Activated CD4-positive, CD25-positive, alpha-beta regulatory T cell treated with anti-CD3 and anti-CD28 coated beads, Interleukin-2, amount 50 U/mL, for 24 hours (primary cell): ENCODE results near the gene FYN.
A peak's percentile ranks its signal among the peaks of the same experiment; 100 is the strongest.
"Not testable (repeated sequence)": the region's sequence is repeated elsewhere in the genome, so short reads cannot be mapped to it uniquely, and the experiment has no call there.

Source experiments
- ATAC-seq, 2 donors: fragments of 150-1000 bp; cut with Tn5 transposase; one replicate each; pipeline ENCODE4 v1.10.0; 2021; ENCODE audit warnings: mild to moderate bottlenecking in 1 of 2, moderate library complexity in 1 of 2

Gene FYN

GRCh38 chr6:111786151-111786550 is 87.1 kb downstream of the FYN start:
- ATAC-seq: not testable (repeated sequence)

DNA sequence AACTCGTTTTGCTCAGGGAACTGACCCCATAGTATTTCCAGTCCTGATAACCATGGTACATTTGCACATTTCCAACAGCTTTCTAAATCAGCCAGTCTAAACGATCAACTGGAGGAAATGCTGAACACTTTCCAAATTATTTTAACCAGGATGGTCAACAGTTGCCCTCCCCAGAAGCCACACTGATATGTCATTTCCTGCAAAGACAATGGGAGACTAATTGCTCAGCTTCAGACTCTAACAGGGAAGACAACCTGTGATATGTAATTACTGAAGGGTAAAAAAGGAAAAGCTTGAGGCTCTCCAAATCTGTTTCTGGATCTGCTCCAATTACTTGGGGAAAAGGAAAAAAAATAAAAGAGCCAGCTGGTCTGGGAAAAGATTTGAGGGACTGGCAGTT is 88.8 kb downstream of the FYN start:
- no peak for ATAC-seq

- ATAC-seq: no peak
Observed at GRCh38 chr6:111782887-111783466, 90.3 kb downstream of the FYN start.

- no peak for ATAC-seq
Observed at GRCh38 chr6:111782192-111782809, 91.0 kb downstream of the FYN start.

DNA sequence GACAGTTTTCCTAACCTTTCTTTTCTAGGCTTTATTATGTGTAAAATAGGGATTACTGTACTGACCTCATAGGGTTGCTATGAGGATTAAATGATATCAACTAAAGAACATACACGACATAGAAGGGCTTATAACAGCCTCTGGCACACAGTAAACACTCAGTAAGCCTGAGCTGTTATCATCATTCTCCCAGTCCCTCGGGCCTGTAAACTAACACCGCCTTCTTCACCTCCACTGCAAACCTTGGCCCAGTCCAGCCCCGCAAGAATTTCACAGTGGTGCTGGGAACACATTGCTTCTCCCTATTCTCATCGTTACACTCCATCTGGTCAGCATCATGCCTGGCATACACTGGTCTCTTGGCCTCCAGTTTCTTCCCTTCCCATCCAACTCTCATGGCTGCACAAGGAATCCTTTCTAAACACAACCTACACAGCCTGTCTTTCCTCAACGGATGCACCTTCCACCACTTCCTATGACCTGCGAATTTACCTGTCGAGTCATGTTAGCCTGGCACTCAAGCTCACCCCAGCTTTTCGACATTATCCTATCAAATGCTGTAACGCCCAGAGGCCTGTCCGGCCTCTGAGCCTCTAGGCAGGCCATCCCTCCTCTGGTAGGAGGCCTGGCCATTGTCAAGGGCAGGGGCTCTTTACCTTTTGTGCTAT is 92.1 kb downstream of the FYN start:
- ATAC-seq: no peak

DNA sequence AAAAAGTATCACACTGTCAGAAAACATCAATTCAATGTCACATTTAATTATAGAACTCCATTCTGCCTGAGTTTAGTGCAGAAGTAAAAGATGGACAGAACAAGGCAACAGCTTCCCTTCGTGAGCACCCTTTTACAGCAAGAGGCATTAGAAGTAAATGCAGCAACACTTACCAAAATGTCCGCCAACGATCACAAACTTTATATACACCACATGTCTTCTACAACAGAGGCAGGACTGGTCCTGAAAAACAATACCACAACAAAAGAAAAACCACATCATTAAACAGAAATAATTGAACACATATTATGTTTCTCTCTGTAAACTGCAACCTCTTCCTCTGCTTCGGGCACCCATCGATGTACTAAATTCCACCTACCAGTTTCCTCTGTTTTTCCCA is 92.9 kb downstream of the FYN start:
- no peak for ATAC-seq

- no peak for ATAC-seq
Observed at GRCh38 chr6:111779660-111780059, 93.6 kb downstream of the FYN start.

GRCh38 chr6:111779031-111779430 is 94.2 kb downstream of the FYN start:
- ATAC-seq: no peak

DNA sequence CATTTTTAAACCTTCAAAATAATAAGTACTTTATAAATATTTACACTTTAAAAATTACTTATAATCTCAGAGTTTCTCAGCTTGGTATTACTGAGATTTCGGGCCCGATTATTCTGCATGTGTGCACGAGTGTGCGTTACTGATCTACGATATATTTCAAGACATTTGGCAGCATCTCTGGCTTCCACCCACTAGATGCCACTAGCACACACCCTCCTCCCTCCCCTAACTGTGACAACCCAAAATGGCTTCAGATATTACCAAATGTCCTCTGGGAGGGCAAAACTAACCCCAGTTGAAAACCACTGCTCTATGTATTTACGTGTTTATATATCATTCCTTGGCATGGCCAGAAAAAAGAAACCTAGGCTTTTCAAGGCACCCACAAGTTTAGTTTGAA is 95.9 kb downstream of the FYN start:
- ATAC-seq: peak; percentile 28 to 47

GRCh38 chr6:111776236-111777221 is 96.7 kb downstream of the FYN start:
- ATAC-seq: peak; percentile 56 to 78

DNA sequence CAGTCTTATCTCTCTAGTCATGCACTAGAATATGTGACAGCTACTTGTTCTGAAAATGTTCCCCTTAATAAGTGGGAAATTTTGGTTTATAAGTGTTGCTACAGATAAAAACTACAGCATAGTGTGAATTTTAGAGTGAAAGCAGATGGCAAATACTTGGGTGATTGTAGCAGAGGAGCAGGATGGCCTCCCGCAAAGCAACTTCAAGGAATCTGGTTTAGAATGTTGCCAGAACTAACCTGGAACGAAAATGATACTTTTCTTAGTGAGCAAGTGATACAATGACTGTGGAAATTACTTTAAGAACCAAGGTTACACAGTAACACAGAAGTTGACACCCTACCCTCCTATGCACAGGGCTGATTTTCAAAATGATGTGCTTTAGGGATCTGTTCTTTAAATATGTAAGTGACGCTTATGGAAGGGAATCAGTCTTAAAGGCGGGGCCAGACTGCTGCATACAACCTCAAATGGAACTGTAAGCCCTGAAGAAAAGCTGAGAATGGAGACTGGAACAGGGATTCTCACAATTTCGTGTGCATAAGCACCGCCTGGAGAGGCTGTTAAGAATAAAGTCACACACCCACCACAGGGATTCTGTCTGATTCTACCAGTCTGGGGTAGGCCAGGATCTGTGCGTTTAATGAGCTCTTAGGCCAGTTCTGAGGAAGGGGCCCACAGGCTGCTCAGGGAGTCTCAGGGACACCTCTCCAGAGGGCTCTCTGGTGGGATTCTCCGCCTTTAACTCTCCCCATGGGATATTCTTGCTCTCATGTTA is 97.9 kb downstream of the FYN start:
- ATAC-seq: no peak

GRCh38 chr6:111774346-111774703 is 98.9 kb downstream of the FYN start:
- no peak for ATAC-seq

GRCh38 chr6:111773501-111774345 is 99.5 kb downstream of the FYN start:
- ATAC-seq: no peak

- no peak for ATAC-seq
Observed at GRCh38 chr6:111772381-111772780, 100.9 kb downstream of the FYN start.

DNA sequence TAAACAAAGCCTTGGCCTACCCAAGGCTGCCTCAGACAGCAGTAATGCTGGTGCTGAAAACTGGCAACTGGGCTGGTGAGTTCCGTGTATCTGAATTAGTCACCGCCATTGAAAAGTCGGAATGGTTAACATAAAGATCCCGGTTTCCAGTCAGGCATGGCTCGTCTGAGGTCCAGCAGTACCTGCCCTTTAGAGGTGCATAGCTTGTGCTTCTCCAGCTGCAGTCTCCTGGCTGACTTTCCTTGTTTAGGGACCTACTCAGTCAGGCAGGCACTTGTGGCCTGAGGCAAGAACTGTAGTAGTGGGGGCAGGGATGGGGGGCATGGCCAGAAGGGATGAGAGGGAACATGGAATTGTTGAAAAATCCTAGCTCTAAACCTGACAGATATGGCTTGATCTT is 101.6 kb downstream of the FYN start:
- ATAC-seq: no peak

GRCh38 chr6:111771094-111771432 is 102.2 kb downstream of the FYN start:
- no peak for ATAC-seq

DNA sequence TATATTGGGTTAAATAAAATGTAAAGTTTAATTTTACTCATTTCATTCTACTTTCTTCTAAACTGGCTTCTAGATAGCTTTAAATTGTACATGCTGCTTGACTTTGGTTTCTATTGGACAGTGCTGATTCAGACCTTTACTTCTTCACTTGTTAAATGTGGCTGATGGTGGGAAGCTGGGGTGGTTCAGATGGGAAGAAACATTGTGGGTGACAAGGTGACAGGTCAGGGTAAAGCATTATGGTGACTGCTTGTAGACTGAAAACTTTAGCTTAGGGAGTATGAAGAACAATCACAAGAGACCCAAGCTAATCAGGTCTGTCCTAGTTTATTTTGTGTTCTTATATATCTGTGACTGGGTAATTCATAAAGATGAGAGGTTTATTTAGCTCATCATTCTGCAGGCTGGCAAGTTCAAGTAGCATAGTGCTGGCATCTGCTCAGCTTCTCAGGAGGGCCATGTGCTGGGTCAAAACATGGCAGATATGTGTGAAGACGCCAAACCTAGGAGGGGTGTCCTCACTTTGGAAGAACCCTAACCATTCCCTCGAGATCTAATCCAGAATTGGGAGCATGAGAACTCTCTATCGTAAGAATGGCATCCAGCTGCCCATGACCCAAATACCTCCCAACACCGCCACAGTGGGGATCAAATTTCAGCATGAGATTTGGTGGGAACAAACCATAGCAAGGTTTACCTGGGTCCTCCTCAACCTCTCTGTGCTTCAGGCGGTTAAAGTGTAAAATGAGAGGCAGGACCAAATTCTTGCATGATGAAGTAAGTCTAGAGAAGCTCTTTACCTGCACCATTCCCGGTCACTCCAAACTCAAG is 102.8 kb downstream of the FYN start:
- no peak for ATAC-seq

DNA sequence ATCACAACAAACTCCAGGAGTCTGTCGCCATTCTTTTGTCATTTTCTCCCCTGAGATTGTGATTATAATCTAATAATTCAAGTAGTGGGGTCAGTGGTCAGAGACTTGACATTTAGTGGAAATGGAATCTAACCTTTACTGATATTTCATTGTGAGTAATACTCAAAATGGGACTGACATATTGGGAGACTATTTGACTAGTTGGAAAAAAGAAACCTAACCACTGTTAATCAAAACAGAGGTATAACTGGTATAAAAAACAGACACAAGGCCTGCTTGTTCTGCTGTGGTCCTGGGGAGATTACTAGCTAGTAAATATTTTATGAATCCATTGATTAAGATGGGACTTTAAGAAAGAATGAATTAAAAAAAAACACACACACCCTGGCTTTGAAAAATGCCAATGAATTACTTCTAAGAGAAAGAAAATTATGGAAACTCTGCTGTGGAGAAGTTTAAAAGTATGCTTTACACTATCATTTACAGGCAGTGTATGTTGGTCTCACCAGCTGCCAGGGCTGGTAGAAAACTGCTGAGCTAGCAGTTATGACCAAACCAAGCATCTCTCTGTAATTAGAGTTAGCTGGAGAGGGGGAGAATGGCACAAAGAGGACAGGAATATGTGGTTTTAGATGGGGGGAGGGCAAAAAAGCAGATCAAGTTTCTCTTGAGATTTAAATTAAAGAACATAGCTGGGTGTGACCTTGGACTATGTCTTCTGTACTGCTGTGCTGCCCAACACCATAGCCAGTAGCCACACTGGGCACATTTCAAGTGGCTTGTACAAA is 103.7 kb downstream of the FYN start:
- ATAC-seq: peak in 1 of 2 donors; percentile 22

GRCh38 chr6:111768431-111768770 is 104.9 kb downstream of the FYN start:
- ATAC-seq: no peak
